22Rv1 (cell line): Measurements from ENCODE around the gene SAT1.

Experiments
- CTCF ChIP-seq: fragments of 450-650 bp; IDR thresholded peaks from 2 replicates; pipeline ENCODE4 v1.5.1; 2017; ENCODE audit warnings: mild to moderate bottlenecking
- ZFX ChIP-seq: fragments of 450-650 bp; IDR thresholded peaks from 2 replicates; pipeline ENCODE4 v1.6.1; 2017; ENCODE audit warnings: antibody characterized with exemption, borderline replicate concordance

- TF ChIP-seq CTCF, result no peak
- no peak for TF ChIP-seq ZFX
These were observed 12.8 kb upstream of the SAT1 start for GRCh38 chrX:23770142-23770541.
